Measurements from ENCODE around the gene SIRT6. TPM values are rescaled to one million over a fixed set of nuclear protein-coding genes. Genes with fewer than 3 reads are reported as not detected.

Gene SIRT6
- polyA plus RNA-seq, 1 donor (not counting 4 experiments of a cell fraction or from before 2014, with no cell fraction given), result 14.6 TPM

- no peaks in the 10 kb centered on the region for H3K4me1 ChIP-seq (ENCODE audit: control insufficient read depth, extremely low read depth, insufficient read depth, low read length)
- no peaks in the 10 kb centered on the region for H3K79me2 ChIP-seq (ENCODE audit: control insufficient read depth, insufficient read depth, low read length)
- H3K9me1 ChIP-seq (ENCODE audit: control insufficient read depth, extremely low read depth, insufficient read depth, low read length), result no peaks in the 10 kb centered on the region
- H3K27me3 ChIP-seq (ENCODE audit: control insufficient read depth, extremely low read depth, insufficient read depth, low read length), result peaks cover 21% of the 10 kb centered on the region
- H4K20me1 ChIP-seq (ENCODE audit: control insufficient read depth, extremely low read depth, insufficient read depth, low read length), result no peaks in the 10 kb centered on the region
- H2AFZ ChIP-seq (ENCODE audit: control insufficient read depth, low read length), result no peak overlapping the region
- H3K27ac ChIP-seq (ENCODE audit: control insufficient read depth, insufficient read depth, low read length), result no peak overlapping the region
- H3K9me3 ChIP-seq (ENCODE audit: control insufficient read depth, low read depth, low read length), result no peaks in the 10 kb centered on the region
- FAIRE-seq (no peak), DNase-seq (ENCODE audit: low read depth, low spot score) (no peak)
- TF ChIP-seq CTCF (optimal IDR thresholded peaks at IDR 0.05 in 1 of 3, IDR thresholded peaks at IDR 0.05 in 1 of 3, conservative IDR thresholded peaks at IDR 0.05 in 1 of 3; ENCODE audit: extremely low read depth in 1 of 3, insufficient read depth in 2 of 3, low read length in 3 of 3) (no peak), EZH2 (IDR thresholded peaks at IDR 0.05; ENCODE audit: low read length) (no peak)
- H3K4me3 ChIP-seq (ENCODE audit: control insufficient read depth in 2 of 3, extremely low read depth in 1 of 3, insufficient read depth in 2 of 3, low read depth in 1 of 3, low read length in 3 of 3), result no peak overlapping the region
- no peak overlapping the region for H3K4me2 ChIP-seq (ENCODE audit: control insufficient read depth, extremely low read depth, insufficient read depth, low read depth, low read length)
- no peaks in the 10 kb centered on the region for H3K36me3 ChIP-seq (ENCODE audit: control insufficient read depth in 2 of 2, extremely low read depth in 1 of 2, insufficient read depth in 2 of 2, low read length in 2 of 2)
- dilution Hi-C loops (cut with MboI; ENCODE audit: extremely low pct_ligation_motif_present, low sequenced_read_pairs), result no loop called here
- no peak overlapping the region for H3K9ac ChIP-seq (ENCODE audit: control insufficient read depth, extremely low read depth, insufficient read depth, low read length)
Measured at GRCh38 chr19:4197228-4197624, 14.9 kb upstream of the SIRT6 start.

GRCh38 chr19:4196587-4197148, 14.3 kb upstream of the SIRT6 start:
- no peak for DNase-seq (ENCODE audit: low read depth, low spot score)
- Histone ChIP-seq H3K9me1 (ENCODE audit: control insufficient read depth, extremely low read depth, insufficient read depth, low read length) (no peaks in the 10 kb centered on the region), H3K9me3 (ENCODE audit: control insufficient read depth, low read depth, low read length) (no peaks in the 10 kb centered on the region), H3K36me3 (ENCODE audit: control insufficient read depth in 2 of 2, extremely low read depth in 1 of 2, insufficient read depth in 2 of 2, low read length in 2 of 2) (no peaks in the 10 kb centered on the region), H3K4me1 (ENCODE audit: control insufficient read depth, extremely low read depth, insufficient read depth, low read length) (no peaks in the 10 kb centered on the region), H2AFZ (ENCODE audit: control insufficient read depth, low read length) (no peak overlapping the region), H4K20me1 (ENCODE audit: control insufficient read depth, extremely low read depth, insufficient read depth, low read length) (no peaks in the 10 kb centered on the region), H3K27me3 (ENCODE audit: control insufficient read depth, extremely low read depth, insufficient read depth, low read length) (peaks cover 21% of the 10 kb centered on the region), H3K4me2 (ENCODE audit: control insufficient read depth, extremely low read depth, insufficient read depth, low read depth, low read length) (no peak overlapping the region), H3K79me2 (ENCODE audit: control insufficient read depth, insufficient read depth, low read length) (no peaks in the 10 kb centered on the region), H3K4me3 (ENCODE audit: control insufficient read depth in 2 of 3, extremely low read depth in 1 of 3, insufficient read depth in 2 of 3, low read depth in 1 of 3, low read length in 3 of 3) (no peak overlapping the region), H3K27ac (ENCODE audit: control insufficient read depth, insufficient read depth, low read length) (no peak overlapping the region), H3K9ac (ENCODE audit: control insufficient read depth, extremely low read depth, insufficient read depth, low read length) (no peak overlapping the region)
- FAIRE-seq, result no peak
- dilution Hi-C loops (cut with MboI; ENCODE audit: extremely low pct_ligation_motif_present, low sequenced_read_pairs), result no loop called here
- TF ChIP-seq EZH2 (IDR thresholded peaks at IDR 0.05; ENCODE audit: low read length) (no peak), CTCF (optimal IDR thresholded peaks at IDR 0.05 in 1 of 3, IDR thresholded peaks at IDR 0.05 in 1 of 3, conservative IDR thresholded peaks at IDR 0.05 in 1 of 3; ENCODE audit: extremely low read depth in 1 of 3, insufficient read depth in 2 of 3, low read length in 3 of 3) (no peak)

Measured in keratinocyte (primary cell).